ENCODE measurements around the gene MRGPRE.

GRCh38 chr11:3203221-3204043 is 28.8 kb downstream of the MRGPRE start:
- TF ChIP-seq CTCF (IDR thresholded peaks at IDR 0.05; ENCODE audit: insufficient read depth, low read length, poor library complexity, severe bottlenecking): no peak
- TF ChIP-seq EZH2phosphoT487 (conservative IDR thresholded peaks at IDR 0.05; ENCODE audit: low read length): no peak

Data from SU-DHL-6 (cell line).